ENCODE results near the gene TTC38. TPM values are rescaled to one million over a fixed set of nuclear protein-coding genes. Genes with fewer than 3 reads are reported as not detected.

The TTC38 gene
- total and polyA plus RNA-seq, 2 donors (not counting 3 experiments of a cell fraction or from before 2014, with no cell fraction given) = 31.6 to 39.7 TPM

DNA sequence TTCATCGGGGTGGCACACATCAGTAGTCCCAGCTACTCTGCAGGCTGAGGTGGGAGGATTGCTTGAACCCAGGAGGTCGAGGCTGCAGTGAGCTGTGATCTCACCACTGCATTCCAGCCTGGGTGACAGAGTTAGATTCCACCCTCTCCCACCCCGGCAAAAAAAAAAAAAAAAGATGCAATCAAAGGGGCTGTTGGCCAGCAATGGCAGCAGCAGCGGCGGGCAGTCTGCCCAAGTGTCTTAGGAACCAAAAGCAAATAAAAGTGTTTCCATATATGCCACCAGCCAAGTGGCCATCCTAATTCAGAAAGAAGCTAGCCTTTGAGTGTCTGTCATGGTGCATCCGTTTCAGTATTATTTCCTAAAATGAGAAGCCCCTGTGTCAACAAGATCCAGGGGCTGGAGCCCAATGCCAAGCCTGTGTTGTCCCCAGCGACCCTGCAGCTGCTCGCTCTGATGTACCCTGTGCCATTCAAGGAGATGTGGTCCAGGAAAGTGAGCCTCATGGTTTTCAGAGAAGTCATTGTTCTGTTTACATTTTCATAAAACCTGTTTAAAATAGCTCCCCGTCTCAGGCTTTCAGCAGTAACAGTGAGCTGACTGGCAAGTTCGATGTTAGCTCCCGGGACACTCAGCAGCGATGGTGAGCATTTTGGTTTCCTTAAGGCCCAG lies 30.2 kb upstream of the TTC38 start:
- TF ChIP-seq GATA2 (IDR thresholded peaks at IDR 0.05; ENCODE audit: insufficient read depth, insufficient read length, low read depth, low read length) (no peak), POLR2AphosphoS5 (IDR thresholded peaks at IDR 0.05; ENCODE audit: insufficient read depth, low read depth, low read length) (no peak), JUN (IDR thresholded peaks at IDR 0.05; ENCODE audit: borderline replicate concordance, insufficient read depth, insufficient read length, low read depth) (no peak), FOS (IDR thresholded peaks at IDR 0.05; ENCODE audit: borderline replicate concordance, insufficient read depth, low read length) (no peak), MYC (IDR thresholded peaks at IDR 0.05; ENCODE audit: low read depth, low read length) (no peak), EZH2 (IDR thresholded peaks at IDR 0.05; ENCODE audit: borderline replicate concordance, low read depth, low read length, severe bottlenecking) (no peak), POLR2A (IDR thresholded peaks at IDR 0.05; ENCODE audit: low read depth, low read length) (no peak)
- TF ChIP-seq, protein P1, sequence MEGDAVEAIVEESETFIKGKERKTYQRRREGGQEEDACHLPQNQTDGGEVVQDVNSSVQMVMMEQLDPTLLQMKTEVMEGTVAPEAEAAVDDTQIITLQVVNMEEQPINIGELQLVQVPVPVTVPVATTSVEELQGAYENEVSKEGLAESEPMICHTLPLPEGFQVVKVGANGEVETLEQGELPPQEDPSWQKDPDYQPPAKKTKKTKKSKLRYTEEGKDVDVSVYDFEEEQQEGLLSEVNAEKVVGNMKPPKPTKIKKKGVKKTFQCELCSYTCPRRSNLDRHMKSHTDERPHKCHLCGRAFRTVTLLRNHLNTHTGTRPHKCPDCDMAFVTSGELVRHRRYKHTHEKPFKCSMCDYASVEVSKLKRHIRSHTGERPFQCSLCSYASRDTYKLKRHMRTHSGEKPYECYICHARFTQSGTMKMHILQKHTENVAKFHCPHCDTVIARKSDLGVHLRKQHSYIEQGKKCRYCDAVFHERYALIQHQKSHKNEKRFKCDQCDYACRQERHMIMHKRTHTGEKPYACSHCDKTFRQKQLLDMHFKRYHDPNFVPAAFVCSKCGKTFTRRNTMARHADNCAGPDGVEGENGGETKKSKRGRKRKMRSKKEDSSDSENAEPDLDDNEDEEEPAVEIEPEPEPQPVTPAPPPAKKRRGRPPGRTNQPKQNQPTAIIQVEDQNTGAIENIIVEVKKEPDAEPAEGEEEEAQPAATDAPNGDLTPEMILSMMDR (IDR thresholded peaks at IDR 0.05; ENCODE audit: extremely low read depth in 1 of 2, insufficient read depth in 1 of 2, low read depth in 1 of 2, low read length in 2 of 2) = no peak
- TF ChIP-seq, protein P2, sequence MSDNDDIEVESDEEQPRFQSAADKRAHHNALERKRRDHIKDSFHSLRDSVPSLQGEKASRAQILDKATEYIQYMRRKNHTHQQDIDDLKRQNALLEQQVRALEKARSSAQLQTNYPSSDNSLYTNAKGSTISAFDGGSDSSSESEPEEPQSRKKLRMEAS (IDR thresholded peaks at IDR 0.05; ENCODE audit: insufficient read depth, insufficient read length) = no peak
- H4K20me1 ChIP-seq (replicated peaks; ENCODE audit: control insufficient read depth, extremely low read depth, insufficient read depth, low read length) = no peaks in the 10 kb centered on the region
- no peak overlapping the region for H3K4me2 ChIP-seq (ENCODE audit: insufficient read depth, low read length)
- intact Hi-C loops (cut with micrococcal nuclease) = no loop called here
- no peaks in the 10 kb centered on the region for H3K36me3 ChIP-seq (ENCODE audit: control insufficient read depth in 2 of 2, extremely low read depth in 1 of 2, insufficient read depth in 2 of 2, low read length in 2 of 2)
- no peak for FAIRE-seq
- H2AFZ ChIP-seq (ENCODE audit: low read depth, low read length) = no peak overlapping the region
- H3K9me3 ChIP-seq (replicated peaks; ENCODE audit: control insufficient read depth, insufficient read depth, low read length) = no peaks in the 10 kb centered on the region
- no TSS peak for BruUV-seq (replicated peaks)
- ChIA-PET CTCF (interaction anchor here (0.5 kb wide), 1 partner anchor 9 kb away, joined by 3 read pairs; no protein-coding TSS in a partner anchor), POLR2A (no interaction called here)
- no peaks in the 10 kb centered on the region for H3K79me2 ChIP-seq (ENCODE audit: control insufficient read depth, insufficient read depth, low read length)
- dilution Hi-C loops (cut with MboI; ENCODE audit: extremely low pct_ligation_motif_present, low sequenced_read_pairs) = no loop called here
- no peaks in the 10 kb centered on the region for H3K27me3 ChIP-seq (ENCODE audit: control insufficient read depth in 2 of 2, insufficient read depth in 2 of 2, low read length in 2 of 2)
- H3K4me3 ChIP-seq (replicated peaks in 1 of 3; ENCODE audit: insufficient read depth in 1 of 3, low read depth in 1 of 3, low read length in 3 of 3) = no peak overlapping the region
- H3K9me1 ChIP-seq (replicated peaks; ENCODE audit: control insufficient read depth, extremely low read depth, insufficient read depth, low read length) = no peaks in the 10 kb centered on the region
- no peak overlapping the region for H3K9ac ChIP-seq (replicated peaks; ENCODE audit: extremely low read depth, insufficient read depth, low read length)
- H3K27ac ChIP-seq (ENCODE audit: insufficient read depth, low read depth, low read length) = no peak overlapping the region
- DNase-seq (ENCODE audit: low read depth, low spot score) = no peak
- H3K4me1 ChIP-seq (ENCODE audit: control insufficient read depth, extremely low read depth, insufficient read depth, low read length) = no peaks in the 10 kb centered on the region

Measured in endothelial cell of umbilical vein (primary cell).